Hepatocyte (in vitro differentiated cells): ENCODE data around the gene ASXL1. TPM values are rescaled to one million over a fixed set of nuclear protein-coding genes. Genes with fewer than 3 reads are reported as not detected.

ENCODE experiments used
- DNase-seq: peaks from one replicate; pipeline ENCODE4 v3.0.0-alpha.2; 2016; ENCODE audit warnings: low spot score
- H2AFZ ChIP-seq: fragments of 200-600 bp; sonication (generic); 2 replicates; pipeline ENCODE4 v1.6.0; 2016; ENCODE audit warnings: antibody characterized with exemption, mild to moderate bottlenecking
- H3K27ac ChIP-seq: fragments of 200-600 bp; sonication (generic); 2 replicates; pipeline ENCODE4 v1.5.1; 2016; ENCODE audit warnings: mild to moderate bottlenecking
- H3K27me3 ChIP-seq: fragments of 200-600 bp; sonication (generic); 2 replicates; pipeline ENCODE4 v1.6.1; 2016
- H3K36me3 ChIP-seq: fragments of 200-600 bp; sonication (generic); replicated peaks from 2 replicates; pipeline ENCODE4 v1.5.1; 2016; ENCODE audit warnings: low read depth; ENCODE audit not compliant: insufficient read depth
- H3K4me1 ChIP-seq: fragments of 200-600 bp; sonication (generic); 2 replicates; pipeline ENCODE4 v1.5.1; 2016; ENCODE audit warnings: mild to moderate bottlenecking, moderate library complexity; ENCODE audit not compliant: insufficient read depth
- H3K4me2 ChIP-seq: fragments of 200-600 bp; sonication (generic); 2 replicates; pipeline ENCODE4 v1.6.0; 2016
- H3K4me3 ChIP-seq: fragments of 200-600 bp; sonication (generic); 2 replicates; pipeline ENCODE4 v1.5.1; 2016; ENCODE audit warnings: mild to moderate bottlenecking
- H3K79me2 ChIP-seq: fragments of 200-600 bp; sonication (generic); 2 replicates; pipeline ENCODE4 v1.6.0; 2017; ENCODE audit warnings: mild to moderate bottlenecking
- H3K9me2 ChIP-seq: fragments of 200-600 bp; sonication (generic); replicated peaks from 2 replicates; pipeline ENCODE4 v1.6.0; 2017; ENCODE audit warnings: mild to moderate bottlenecking; ENCODE audit not compliant: insufficient read depth
- H3K9me3 ChIP-seq: fragments of 200-600 bp; sonication (generic); 2 replicates; pipeline ENCODE4 v1.5.1; 2016; ENCODE audit warnings: low read depth, mild to moderate bottlenecking
- H4K20me1 ChIP-seq: fragments of 200-600 bp; sonication (generic); 2 replicates; pipeline ENCODE4 v1.6.0; 2016; ENCODE audit warnings: mild to moderate bottlenecking; ENCODE audit not compliant: insufficient read depth, poor library complexity, severe bottlenecking
- EZH2 ChIP-seq: fragments of 200-600 bp; sonication (generic); IDR thresholded peaks from 2 replicates; pipeline ENCODE4 v1.6.1; 2016; ENCODE audit warnings: antibody characterized with exemption, mild to moderate bottlenecking, borderline replicate concordance
- EZH2phosphoT487 ChIP-seq: fragments of 200-600 bp; sonication (generic); IDR thresholded peaks from one replicate; pipeline ENCODE4 v1.6.1; 2018; ENCODE audit warnings: antibody characterized with exemption, mild to moderate bottlenecking, low read depth, moderate library complexity; ENCODE audit not compliant: unreplicated experiment, severe bottlenecking
- WGBS: methylation state at CpG from one replicate; pipeline ENCODE4 v1.1.6; 2016; ENCODE audit warnings: low lambda C conversion rate; ENCODE audit errors: missing lambda C conversion rate; 5-methylcytosine and 5-hydroxymethylcytosine counted together
- polyA plus RNA-seq: library from polyadenylated mRNA; unstranded; fragments of >200 nt; fragmentation: Nextera tagmentation; extraction: Ambion mirVana; gene quantifications from 2 replicates; pipeline ENCODE4 v1.2.1, GENCODE V29; 2016
- total RNA-seq: library from RNA; depleted of rRNA; stranded (reverse); fragments of >200 nt; gene quantifications from 2 replicates; pipeline ENCODE4 v1.2.3, GENCODE V29; 2014
- TF ChIP-seq, protein P1 (sequence below): fragments of 200-600 bp; sonication (generic); IDR thresholded peaks from 2 replicates; pipeline ENCODE4 v1.5.1; 2016; ENCODE audit warnings: antibody characterized with exemption, mild to moderate bottlenecking; ENCODE audit not compliant: poor library complexity

ASXL1 gene
- total and polyA plus RNA-seq, 2 experiments from 2014 or later, result 82.0 to 95.6 TPM

DNA sequence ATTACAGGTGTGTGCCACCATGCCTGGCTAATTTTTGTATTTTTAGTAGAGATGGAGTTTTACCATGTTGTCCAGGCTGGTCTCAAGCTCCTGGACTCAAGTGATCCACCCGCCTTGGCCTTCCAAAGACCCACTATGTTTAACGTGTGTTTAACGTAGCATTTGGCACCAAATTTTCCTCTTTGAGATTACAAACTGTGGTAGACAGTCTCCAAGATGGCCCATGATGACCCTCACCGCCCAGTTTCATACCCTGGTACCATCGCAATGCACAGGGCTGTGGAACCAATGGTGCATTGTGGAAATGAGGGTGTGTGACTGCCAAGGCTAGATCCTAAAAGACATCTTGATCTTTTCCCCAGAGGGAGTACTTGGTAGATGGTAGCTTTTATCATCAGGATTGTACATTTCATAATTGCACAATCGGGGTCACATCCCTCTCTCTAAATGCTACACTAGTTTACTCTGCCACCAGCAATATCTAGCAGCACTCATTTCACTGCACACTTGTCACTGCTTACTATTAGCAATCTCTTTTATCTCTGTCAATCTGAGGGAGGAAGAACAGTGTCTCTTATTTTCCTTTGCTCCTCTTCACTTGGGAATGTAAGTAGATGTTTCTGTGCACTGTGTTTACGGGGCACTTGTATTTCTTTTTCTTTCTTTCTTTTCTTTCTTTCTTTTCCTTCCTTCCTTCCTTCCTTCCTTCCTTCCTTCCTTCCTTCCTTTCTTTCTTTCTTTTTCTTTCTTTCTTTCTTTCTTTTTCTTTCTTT is 130.1 kb downstream of the ASXL1 start:
- no peaks in the 10 kb centered on the region for H3K27me3 ChIP-seq
- H3K9me2 ChIP-seq, result no peaks in the 10 kb centered on the region
- peaks cover 13% of the 10 kb centered on the region for H3K4me1 ChIP-seq
- H3K79me2 ChIP-seq, result peaks cover 12% of the 10 kb centered on the region
- H4K20me1 ChIP-seq, result no peaks in the 10 kb centered on the region
- DNase-seq, result no peak
- no peak overlapping the region for H3K27ac ChIP-seq
- no peak overlapping the region for H3K4me2 ChIP-seq
- H3K36me3 ChIP-seq, result no peaks in the 10 kb centered on the region
- no peak overlapping the region for H3K4me3 ChIP-seq
- no peaks in the 10 kb centered on the region for H3K9me3 ChIP-seq
- WGBS, result 98% methylated on average over 7 of the region's 7 CpGs
- H2AFZ ChIP-seq, result no peak overlapping the region
- TF ChIP-seq EZH2phosphoT487, result no peak
- TF ChIP-seq, protein P1, sequence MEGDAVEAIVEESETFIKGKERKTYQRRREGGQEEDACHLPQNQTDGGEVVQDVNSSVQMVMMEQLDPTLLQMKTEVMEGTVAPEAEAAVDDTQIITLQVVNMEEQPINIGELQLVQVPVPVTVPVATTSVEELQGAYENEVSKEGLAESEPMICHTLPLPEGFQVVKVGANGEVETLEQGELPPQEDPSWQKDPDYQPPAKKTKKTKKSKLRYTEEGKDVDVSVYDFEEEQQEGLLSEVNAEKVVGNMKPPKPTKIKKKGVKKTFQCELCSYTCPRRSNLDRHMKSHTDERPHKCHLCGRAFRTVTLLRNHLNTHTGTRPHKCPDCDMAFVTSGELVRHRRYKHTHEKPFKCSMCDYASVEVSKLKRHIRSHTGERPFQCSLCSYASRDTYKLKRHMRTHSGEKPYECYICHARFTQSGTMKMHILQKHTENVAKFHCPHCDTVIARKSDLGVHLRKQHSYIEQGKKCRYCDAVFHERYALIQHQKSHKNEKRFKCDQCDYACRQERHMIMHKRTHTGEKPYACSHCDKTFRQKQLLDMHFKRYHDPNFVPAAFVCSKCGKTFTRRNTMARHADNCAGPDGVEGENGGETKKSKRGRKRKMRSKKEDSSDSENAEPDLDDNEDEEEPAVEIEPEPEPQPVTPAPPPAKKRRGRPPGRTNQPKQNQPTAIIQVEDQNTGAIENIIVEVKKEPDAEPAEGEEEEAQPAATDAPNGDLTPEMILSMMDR, result no peak
- TF ChIP-seq EZH2, result no peak

Other genes with a start within 250 kb of the ASXL1 start
- gene TM9SF4, start 248.6 kb upstream of the ASXL1 start, total RNA-seq, result 65.3 and 72.3 TPM in 2 replicates
- gene TM9SF4, start 248.6 kb upstream of the ASXL1 start, polyA plus RNA-seq, result 86.4 and 87.3 TPM in 2 replicates
- gene PLAGL2, start 150.6 kb upstream of the ASXL1 start, total RNA-seq, result 41.1 and 44.6 TPM in 2 replicates
- 31.7 and 39.7 TPM in 2 replicates for gene PLAGL2, start 150.6 kb upstream of the ASXL1 start, polyA plus RNA-seq
- 81.4 and 87.3 TPM in 2 replicates for gene POFUT1, start 150.5 kb upstream of the ASXL1 start, total RNA-seq
- 39.4 and 42.0 TPM in 2 replicates for gene POFUT1, start 150.5 kb upstream of the ASXL1 start, polyA plus RNA-seq
- gene KIF3B, start 80.7 kb upstream of the ASXL1 start, total RNA-seq, result 31.2 and 32.0 TPM in 2 replicates
- gene KIF3B, start 80.7 kb upstream of the ASXL1 start, polyA plus RNA-seq, result 9.1 and 11.7 TPM in 2 replicates
- 34.3 and 35.6 TPM in 2 replicates for gene NOL4L, start 227.0 kb downstream of the ASXL1 start, total RNA-seq
- gene NOL4L, start 227.0 kb downstream of the ASXL1 start, polyA plus RNA-seq, result 42.9 and 44.2 TPM in 2 replicates